Measurements from ENCODE around the gene SERPINH1. TPM values are rescaled to one million over a fixed set of nuclear protein-coding genes. Genes with fewer than 3 reads are reported as not detected.

SERPINH1 gene
- total RNA-seq, 1 donor from 2014 or later, result 21.6 TPM

DNA sequence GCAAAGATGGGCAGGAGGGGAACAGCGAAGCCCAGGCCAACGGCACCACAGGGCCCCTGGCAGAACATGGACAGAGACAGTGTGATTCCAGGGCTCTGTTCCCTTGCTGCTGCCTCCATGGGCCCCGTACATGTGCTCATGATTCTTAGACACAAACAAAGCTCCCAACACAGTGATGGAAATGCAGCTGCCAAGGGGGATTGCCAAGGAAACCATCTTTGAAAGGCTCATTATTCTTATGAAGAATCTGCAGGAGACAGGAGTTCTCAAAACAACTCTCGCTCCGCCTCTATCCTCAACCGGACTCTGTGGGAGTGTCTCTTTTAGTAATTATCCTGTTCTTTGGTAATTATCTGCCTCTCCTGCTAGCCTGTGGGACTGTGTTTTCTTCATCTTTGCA is 32.2 kb downstream of the SERPINH1 start:
- DNase-seq (ENCODE audit: low spot score) (no peak), ATAC-seq (no peak)

DNA sequence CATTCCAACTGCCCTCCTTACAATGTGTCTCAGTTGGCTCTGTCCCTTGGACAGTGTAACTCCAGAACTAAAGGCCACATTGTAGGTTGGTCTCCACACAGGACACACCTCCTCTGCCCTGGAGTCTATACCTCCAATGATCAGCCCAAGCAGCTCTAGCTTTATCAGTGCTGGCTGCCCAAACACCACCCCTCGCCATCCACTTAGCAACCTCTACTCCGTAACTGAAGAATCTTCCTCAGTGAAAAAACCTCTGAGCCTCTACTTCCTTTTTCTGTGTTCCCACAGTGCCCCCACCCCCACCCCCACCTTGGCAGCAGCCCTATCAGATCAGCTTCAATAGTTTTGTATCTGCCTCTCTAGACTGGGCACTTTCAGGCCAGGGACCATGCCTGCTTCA is 33.4 kb downstream of the SERPINH1 start:
- no peak for DNase-seq (ENCODE audit: low spot score)

DNA sequence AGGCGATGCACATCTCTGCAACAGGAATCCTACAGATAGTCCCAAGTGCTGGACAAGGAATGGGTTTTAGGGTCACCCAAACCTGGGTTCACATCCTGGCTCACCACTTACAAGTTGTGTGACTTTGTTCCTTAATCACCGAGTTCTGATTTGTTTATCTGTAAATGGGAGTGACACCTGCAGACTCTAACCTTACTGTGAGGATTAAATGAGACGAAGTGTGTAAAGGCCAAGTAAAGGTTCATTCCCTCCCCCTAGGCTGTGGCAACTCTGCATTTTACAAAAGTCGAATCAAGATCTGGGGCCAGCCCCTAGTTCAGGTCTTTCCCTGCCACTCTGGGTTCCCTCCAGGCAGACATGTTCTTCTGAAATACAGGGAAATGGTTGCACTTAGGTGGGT is 34.9 kb downstream of the SERPINH1 start:
- ATAC-seq, result no peak

More for the DNA sequence above, 33.4 kb downstream of the SERPINH1 start:
- ATAC-seq, result no peak

DNA sequence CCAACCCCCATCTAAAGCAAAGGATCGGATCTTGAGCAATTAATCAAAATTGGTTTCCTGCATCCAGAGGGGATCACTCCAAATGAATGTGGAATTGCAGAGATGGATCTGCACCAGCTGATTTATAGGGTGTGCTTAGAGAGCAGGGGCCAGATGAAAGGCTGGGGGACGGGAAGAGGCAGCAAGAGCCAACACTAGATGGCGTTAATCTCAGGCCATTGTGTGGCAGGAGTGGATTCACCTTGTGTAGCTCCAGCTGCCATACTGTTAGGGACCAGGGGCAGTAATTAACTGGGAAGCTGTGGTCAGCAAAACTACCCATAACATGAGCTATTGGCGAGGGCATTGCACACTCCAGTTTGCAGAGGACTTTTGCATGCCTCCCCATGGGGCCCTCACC is 35.6 kb downstream of the SERPINH1 start:
- ATAC-seq, result peak; percentile 53
- DNase-seq (ENCODE audit: low spot score), result no peak

More for the DNA sequence above, 34.9 kb downstream of the SERPINH1 start:
- DNase-seq (ENCODE audit: low spot score), result no peak

DNA sequence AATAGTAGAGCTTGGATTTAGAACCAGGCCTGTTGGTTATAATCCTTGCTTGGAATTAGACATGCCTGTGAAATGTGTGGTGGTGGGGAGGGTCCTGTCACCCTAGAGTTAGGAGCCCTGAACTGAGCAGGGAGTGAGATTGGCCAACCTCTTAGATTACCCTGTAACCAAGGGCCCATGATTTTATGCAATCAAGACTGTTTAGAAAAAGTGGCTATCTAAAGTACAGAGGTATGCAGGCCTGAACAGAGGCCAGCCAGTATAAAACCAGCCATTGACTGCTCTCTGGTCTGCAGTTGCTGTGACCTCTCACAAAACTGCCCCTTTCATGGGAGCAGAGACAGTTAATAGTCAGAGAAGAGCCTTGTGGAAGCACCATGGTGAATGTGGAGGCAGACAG is 36.2 kb downstream of the SERPINH1 start:
- ATAC-seq, result peak; percentile 78
- DNase-seq (ENCODE audit: low spot score), result no peak

DNA sequence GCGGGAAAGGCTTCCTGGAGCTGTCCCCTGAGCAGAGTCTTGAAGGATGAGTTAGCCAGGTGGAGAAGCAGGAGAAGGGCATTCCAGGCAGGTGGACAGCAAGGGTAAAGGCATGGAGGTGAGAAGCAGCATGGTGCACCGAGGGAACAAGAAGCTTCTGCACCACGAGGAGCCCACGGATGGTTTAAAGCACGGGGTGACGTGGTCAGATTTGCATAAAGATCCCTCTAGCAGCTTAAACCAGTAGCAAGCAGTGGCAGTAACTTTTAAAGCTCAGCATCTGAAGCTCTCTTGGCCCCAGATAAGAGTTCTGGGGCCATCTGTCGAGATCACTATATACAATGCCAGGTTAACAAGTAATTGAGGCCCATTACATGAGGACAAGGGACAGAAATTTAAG is 36.8 kb downstream of the SERPINH1 start:
- ATAC-seq (no peak), DNase-seq (ENCODE audit: low spot score) (no peak)

DNA sequence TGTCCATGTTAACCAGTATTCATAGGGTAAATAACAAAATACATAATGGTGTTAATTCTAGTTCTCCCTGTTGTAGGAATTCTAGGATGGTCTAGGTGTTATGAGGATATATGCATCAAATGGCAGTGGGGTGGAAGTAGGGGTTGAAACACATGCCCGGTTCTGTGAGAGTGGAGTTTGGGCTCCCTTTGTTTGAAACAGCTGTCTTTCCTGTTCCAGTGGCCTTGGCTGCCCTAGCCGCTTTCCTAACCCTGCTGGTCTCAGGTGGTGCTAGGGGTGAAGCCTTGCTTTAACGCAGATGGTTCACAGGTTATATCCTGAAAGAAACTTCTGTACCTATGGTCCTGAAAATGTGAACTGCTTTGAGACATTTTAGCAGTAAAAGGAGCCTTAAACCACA is 38.3 kb downstream of the SERPINH1 start:
- no peak for ATAC-seq
- no peak for DNase-seq (ENCODE audit: low spot score)

DNA sequence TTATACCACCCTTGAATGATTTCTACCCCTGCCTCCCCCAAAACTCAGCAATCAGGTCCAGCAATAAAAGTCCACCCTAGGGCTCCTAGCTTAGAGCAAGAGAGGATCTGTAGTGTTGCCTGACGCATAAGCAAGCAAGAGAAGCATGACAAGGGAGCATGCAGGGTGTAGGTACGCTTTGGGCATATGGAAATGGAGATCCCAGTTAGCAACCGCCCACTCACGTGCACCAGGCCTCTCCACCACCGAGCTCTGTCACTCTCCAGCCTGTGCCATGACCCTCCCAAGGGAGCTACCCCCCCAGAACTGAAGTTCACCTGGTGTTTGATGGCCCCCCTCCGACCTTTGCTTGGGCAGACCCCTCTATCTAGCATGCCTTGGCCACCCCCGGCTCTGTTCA is 39.4 kb downstream of the SERPINH1 start:
- no peak for ATAC-seq

DNA sequence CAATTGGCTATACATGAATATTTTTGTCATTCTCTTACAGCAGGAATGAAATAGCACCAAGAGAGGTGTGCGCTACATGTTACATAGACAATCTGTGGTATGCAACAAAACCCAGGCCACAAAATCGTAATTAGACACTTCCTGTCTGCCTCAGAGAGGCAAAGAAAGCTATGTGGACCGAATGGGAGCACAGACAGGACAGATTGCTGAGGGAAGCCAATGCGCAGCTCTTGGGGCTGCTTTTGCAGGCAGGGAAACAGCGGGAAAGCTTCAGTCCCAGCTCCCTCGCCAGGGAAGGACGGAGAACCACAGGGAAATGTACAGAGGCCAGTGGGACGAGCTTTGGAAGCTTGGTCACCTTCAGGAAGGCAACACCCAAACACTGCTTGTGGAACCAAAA is 40.9 kb downstream of the SERPINH1 start:
- DNase-seq (ENCODE audit: low spot score) (no peak), ATAC-seq (no peak)

More for the DNA sequence above, 39.4 kb downstream of the SERPINH1 start:
- no peak for DNase-seq (ENCODE audit: low spot score)

DNA sequence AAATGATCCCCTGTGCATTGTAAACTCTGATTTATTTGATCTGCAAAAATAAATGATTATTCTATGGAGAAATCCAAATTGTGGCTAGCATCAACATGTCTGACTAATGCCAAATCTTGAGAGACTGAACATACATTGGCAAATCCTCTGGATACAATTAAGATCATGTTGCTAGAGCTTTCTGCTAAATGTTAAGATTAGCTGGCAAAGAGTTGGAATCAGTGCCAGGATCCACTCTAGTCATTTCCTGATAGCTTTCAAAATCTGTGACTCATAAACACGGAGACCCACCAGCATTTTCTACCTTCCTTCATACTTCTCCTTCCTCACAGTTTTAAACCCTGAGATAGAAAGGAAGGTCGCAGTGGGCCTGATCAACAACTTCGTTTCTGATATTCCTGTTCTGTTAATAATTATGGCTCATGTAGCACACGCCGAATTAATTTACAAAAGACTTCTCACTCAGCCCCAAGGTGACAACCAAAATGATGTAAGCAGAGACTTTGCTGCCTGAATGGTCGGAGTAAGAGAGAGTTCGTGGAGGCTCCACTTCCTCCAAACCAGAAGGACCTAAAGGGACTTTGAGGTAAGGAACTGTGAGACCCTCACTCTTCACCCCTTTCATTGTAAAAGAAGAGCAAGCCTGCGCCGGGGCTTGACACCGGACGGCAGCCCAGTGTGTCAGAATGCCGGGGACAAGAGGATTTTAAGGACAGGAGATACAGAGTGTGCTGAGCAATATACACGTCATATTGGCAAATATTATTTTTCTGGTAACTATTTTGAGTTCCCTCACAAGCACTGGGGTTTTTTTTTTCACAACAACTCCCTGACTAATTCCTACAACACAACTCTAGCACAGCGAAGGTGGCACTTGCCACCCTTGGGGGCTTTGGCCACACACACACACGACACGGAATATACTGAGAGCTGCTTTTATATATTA is 42.0 kb downstream of the SERPINH1 start:
- ATAC-seq, result no peak

DNA sequence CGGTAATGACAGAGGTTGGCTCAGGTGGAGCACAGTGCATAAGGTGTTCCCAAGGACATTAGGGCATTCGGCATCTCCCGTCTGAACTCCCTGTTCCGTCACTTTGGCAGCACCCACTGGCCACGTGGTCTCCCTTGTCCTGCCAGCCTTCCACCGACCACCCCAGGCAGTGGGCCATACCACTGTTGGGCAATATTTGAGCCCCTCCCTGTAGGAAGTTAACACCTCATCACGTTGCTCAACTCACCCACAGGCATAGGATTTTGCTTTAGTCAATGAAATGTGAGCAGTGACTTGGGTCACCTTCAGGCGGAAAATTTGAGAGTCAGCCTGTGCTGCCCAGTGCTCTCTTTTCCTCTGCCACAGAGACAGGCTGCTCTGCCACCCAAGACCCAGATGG is 44.0 kb downstream of the SERPINH1 start:
- DNase-seq (ENCODE audit: low spot score) (no peak), ATAC-seq (no peak)

More for the DNA sequence above, 42.0 kb downstream of the SERPINH1 start:
- DNase-seq (ENCODE audit: low spot score), result no peak

DNA sequence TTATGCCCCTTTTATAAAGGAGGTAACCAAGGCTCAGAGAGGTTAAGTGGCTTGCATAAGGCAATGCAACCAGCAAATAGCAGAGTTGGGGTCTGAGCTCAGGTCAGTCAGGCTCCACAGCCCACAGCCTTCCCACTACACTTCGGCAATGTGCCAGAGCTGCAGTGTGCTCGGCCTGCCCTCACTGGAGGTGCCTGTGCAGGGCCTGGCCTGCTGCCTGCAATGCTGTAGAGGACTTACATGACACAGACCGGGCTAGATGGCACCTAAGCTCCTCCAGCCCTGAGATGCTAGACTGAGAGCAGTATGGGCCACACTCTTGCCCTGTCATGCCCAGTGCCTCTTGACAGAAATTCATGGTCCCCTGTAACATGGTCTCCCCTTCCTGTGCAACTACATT is 49.8 kb downstream of the SERPINH1 start:
- no peak for ATAC-seq
- no peak for DNase-seq (ENCODE audit: low spot score)

DNA sequence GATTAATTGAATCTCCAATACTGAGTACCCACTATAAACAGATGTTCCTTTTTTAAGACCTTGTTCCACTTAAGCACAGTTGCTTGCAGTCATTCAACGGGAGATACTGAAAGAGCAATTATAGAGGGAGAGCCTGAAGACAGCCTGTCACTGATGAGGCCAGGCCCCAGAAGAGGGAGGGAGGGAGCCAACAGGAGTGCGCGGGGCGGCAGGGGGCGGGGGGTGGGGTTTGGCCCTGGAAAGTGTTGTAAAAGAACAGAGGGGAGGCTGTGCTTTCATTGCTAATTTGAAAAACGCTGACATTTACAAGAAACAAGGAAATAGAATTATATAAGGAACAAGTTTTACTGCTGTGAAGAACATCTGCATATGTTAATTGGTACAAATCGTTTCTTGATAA is 53.7 kb downstream of the SERPINH1 start:
- no peak for ATAC-seq
- DNase-seq (ENCODE audit: low spot score), result no peak

DNA sequence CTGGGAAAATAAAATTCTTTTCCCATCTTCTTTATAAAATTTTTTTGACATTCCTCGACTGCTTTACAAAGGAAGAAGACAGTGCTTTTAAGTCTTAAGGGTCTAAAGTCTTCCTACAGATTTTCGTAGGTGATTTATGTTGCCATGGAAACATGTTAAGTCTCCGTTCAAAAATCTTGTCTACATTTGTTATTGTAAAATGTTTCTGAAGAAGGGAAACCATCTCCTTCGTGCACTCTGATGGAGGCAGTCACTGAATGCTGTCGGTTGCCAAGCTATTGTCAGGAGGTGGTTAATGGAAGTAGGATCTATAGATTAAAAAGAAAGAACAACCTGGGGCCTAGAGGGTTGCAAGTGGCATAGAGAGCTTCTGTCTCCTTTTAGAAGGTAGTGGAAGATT is 54.2 kb downstream of the SERPINH1 start:
- DNase-seq (ENCODE audit: low spot score) (no peak), ATAC-seq (no peak)

Other genes starting within 250 kb of the SERPINH1 start
- gene ARRB1, start 210.6 kb upstream of the SERPINH1 start, total RNA-seq, result 9.3 TPM
- 474 TPM for gene RPS3, start 162.7 kb upstream of the SERPINH1 start, total RNA-seq
- gene KLHL35, start 129.1 kb upstream of the SERPINH1 start, total RNA-seq, result not detected
- 9.1 TPM for gene GDPD5, start 36.3 kb upstream of the SERPINH1 start, total RNA-seq
- 0.33 TPM for gene MAP6, start 106.8 kb downstream of the SERPINH1 start, total RNA-seq
- gene MOGAT2, start 155.6 kb downstream of the SERPINH1 start, total RNA-seq, result 172 TPM
- gene DGAT2, start 206.5 kb downstream of the SERPINH1 start, total RNA-seq, result 172 TPM